ENCODE measurements around the gene TMEM121. TPM values are rescaled to one million over a fixed set of nuclear protein-coding genes. Genes with fewer than 3 reads are reported as not detected.

Gene TMEM121
- total and polyA plus RNA-seq, 2 of the 4 experiments (the other 2 are of a cell fraction), result 2.7 to 6.3 TPM

DNA sequence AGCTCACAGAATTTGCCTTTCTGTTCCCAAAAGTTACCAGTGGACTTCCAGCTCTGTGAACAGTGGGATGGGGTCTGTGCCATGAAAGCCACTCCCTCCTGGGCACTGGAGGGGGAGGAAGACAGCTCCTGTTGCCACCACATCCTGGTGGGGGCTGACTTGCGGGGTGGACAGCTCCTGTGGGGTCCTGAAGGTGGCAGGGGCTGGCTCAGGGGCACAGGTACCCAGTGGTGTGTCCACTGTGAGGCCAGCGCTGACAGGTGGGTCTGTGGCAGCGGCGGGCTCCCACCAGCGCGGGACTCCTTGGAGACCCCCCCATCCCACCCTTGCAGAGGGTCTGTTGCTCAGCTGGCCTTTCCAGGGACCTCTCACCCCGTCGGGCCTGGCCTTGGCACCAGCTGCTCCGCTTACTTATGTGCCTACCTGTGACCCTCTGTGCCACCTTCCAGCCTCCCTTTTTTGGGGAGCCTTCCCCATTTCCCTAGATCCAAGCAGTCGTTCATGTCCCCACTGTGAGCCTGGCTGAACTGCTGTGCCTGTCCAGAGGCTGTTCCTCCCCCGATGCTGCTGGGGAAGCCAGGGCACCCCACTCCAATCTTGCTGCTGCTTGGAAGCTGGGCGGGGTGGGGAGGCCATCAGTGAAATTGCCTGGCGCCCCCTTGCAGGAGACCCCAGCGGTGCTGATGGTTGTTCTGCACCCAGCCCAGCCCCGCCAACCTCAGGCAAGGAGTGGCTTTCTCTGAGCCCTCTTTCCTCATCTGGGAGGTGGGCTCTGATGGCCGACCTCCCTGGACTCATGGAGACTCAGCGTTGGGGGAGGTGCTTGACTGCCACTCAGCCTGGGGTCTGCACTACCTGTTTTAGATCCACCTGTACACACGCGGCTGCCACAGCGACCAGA is 33.2 kb upstream of the TMEM121 start:
- Histone ChIP-seq H2BK5ac (ENCODE audit: low read depth, low read length, poor library complexity, severe bottlenecking) (no peak overlapping the region), H3K18ac (ENCODE audit: low read depth, low read length) (no peak overlapping the region), H2AK9ac (replicated peaks; ENCODE audit: low read depth, low read length, poor library complexity) (no peak overlapping the region), H3K4me1 (ENCODE audit: control insufficient read depth, insufficient read depth, low read length) (peaks cover 2% of the 10 kb centered on the region; the same call in 1 of the 2 replicates), H3K9me3 (ENCODE audit: control insufficient read depth, insufficient read depth, low read length) (no peaks in the 10 kb centered on the region), H3K56ac (ENCODE audit: extremely low read depth, insufficient read depth, low read length) (no peak overlapping the region), H2AFZ (replicated peaks; ENCODE audit: low read length, poor library complexity) (no peak overlapping the region), H3K36me3 (ENCODE audit: control insufficient read depth, insufficient read depth, low read length) (no peaks in the 10 kb centered on the region), H3K14ac (replicated peaks; ENCODE audit: low read depth, low read length) (no peak overlapping the region), H3K4ac (ENCODE audit: low read depth, low read length) (no peak overlapping the region), H2AK5ac (ENCODE audit: low read depth, low read length) (no peak overlapping the region), H3K79me1 (ENCODE audit: low read depth in 1 of 2, low read length in 2 of 2) (peaks cover 0 to 5% of the 10 kb centered on the region in 2 experiments; a peak in 1 of 4 replicates), H3K4me2 (ENCODE audit: low read depth, low read length) (no peak overlapping the region), H2BK120ac (ENCODE audit: low read depth, low read length) (no peak overlapping the region), H3K27me3 (ENCODE audit: control insufficient read depth, insufficient read depth, low read length) (no peaks in the 10 kb centered on the region), H3K27ac (ENCODE audit: insufficient read depth, low read length) (no peak overlapping the region), H3K4me3 (ENCODE audit: insufficient read depth, low read depth, low read length) (no peak overlapping the region), H3K23ac (ENCODE audit: low read depth, low read length) (no peak overlapping the region), H3K9ac (ENCODE audit: low read depth, low read length) (no peak overlapping the region), H4K91ac (ENCODE audit: insufficient read depth, low read depth, low read length) (no peak overlapping the region), H2BK20ac (ENCODE audit: low read depth, low read length) (no peak overlapping the region), H4K8ac (ENCODE audit: low read depth in 2 of 2, low read length in 2 of 2) (no peak overlapping the region), H4K5ac (ENCODE audit: low read depth, low read length) (no peak overlapping the region), H2BK15ac (ENCODE audit: low read depth, low read length) (no peak overlapping the region), H4K20me1 (ENCODE audit: insufficient read depth, low read length) (0 out of 2 replicates have a peak, but pooled peaks cover 6% of the 10 kb centered on the region), H3K9me1 (ENCODE audit: insufficient read depth, low read length) (peaks cover 6% of the 10 kb centered on the region; the same call in 1 of the 2 replicates)
- in situ Hi-C loops (cut with MboI; ENCODE audit: low sequenced_read_pairs) (no loop called here), intact Hi-C loops (cut with micrococcal nuclease) (loop anchor here (5.0 kb wide), 1 partner anchor 34 kb away; the partner anchor contains the start of gene TMEM121), dilution Hi-C loops (cut with HindIII; ENCODE audit: low sequenced_read_pairs, unreplicated experiment) (no loop called here)
- 89% methylated on average over 6 of the region's 20 CpGs; no CpG with 5 or more reads in 1 of the 2 experiments for WGBS, 2 experiments (ENCODE audit: extremely low coverage in 2 of 2, insufficient read length in 1 of 2)
- BruUV-seq (replicated peaks), result no TSS peak
- TF ChIP-seq FOS (IDR thresholded peaks at IDR 0.05; ENCODE audit: low read depth, low read length) (no peak), MAFK (IDR thresholded peaks at IDR 0.05; ENCODE audit: low read depth, low read length) (no peak), RFX5 (IDR thresholded peaks at IDR 0.05; ENCODE audit: low read depth, low read length) (no peak), NFE2L2 (IDR thresholded peaks at IDR 0.05; ENCODE audit: low read depth, low read length) (no peak)
- TF ChIP-seq, protein P1, sequence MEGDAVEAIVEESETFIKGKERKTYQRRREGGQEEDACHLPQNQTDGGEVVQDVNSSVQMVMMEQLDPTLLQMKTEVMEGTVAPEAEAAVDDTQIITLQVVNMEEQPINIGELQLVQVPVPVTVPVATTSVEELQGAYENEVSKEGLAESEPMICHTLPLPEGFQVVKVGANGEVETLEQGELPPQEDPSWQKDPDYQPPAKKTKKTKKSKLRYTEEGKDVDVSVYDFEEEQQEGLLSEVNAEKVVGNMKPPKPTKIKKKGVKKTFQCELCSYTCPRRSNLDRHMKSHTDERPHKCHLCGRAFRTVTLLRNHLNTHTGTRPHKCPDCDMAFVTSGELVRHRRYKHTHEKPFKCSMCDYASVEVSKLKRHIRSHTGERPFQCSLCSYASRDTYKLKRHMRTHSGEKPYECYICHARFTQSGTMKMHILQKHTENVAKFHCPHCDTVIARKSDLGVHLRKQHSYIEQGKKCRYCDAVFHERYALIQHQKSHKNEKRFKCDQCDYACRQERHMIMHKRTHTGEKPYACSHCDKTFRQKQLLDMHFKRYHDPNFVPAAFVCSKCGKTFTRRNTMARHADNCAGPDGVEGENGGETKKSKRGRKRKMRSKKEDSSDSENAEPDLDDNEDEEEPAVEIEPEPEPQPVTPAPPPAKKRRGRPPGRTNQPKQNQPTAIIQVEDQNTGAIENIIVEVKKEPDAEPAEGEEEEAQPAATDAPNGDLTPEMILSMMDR (conservative IDR thresholded peaks at IDR 0.05; ENCODE audit: low read depth, low read length), result no peak
- TF ChIP-seq, protein P2, sequence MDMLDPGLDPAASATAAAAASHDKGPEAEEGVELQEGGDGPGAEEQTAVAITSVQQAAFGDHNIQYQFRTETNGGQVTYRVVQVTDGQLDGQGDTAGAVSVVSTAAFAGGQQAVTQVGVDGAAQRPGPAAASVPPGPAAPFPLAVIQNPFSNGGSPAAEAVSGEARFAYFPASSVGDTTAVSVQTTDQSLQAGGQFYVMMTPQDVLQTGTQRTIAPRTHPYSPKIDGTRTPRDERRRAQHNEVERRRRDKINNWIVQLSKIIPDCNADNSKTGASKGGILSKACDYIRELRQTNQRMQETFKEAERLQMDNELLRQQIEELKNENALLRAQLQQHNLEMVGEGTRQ (IDR thresholded peaks at IDR 0.05; ENCODE audit: low read depth, low read length), result no peak
- ATAC-seq (ENCODE audit: low read depth) (no peak), DNase-seq (no peak)
- ChIA-PET CTCF (no interaction called here), POLR2A (ENCODE audit: unreplicated experiment) (no interaction called here)

Data from IMR-90 (cell line).